Ectodermal cell (in vitro differentiated cells): ENCODE data around the gene CYP27A1.
"Not testable (repeated sequence)": the region's sequence is repeated elsewhere in the genome, so short reads cannot be mapped to it uniquely, and the experiment has no call there.

Experiments
- H3K27ac ChIP-seq: 2 replicates; pipeline ENCODE4 v1.7.0; 2013; ENCODE audit warnings: mild to moderate bottlenecking, low read depth, low read length; ENCODE audit not compliant: insufficient read depth, poor library complexity, severe bottlenecking
- H3K27me3 ChIP-seq: 2 replicates; pipeline ENCODE4 v1.7.0; 2013; ENCODE audit warnings: mild to moderate bottlenecking, low read length; ENCODE audit not compliant: insufficient read depth, control insufficient read depth, poor library complexity, severe bottlenecking
- H3K36me3 ChIP-seq: one replicate; pipeline ENCODE4 v1.7.0; 2013; ENCODE audit warnings: low read length; ENCODE audit not compliant: control insufficient read depth, insufficient read depth
- H3K4me1 ChIP-seq: one replicate; pipeline ENCODE4 v1.7.0; 2013; ENCODE audit warnings: low read length; ENCODE audit not compliant: control insufficient read depth, insufficient read depth
- H3K4me3 ChIP-seq: 2 replicates; pipeline ENCODE4 v1.7.0; 2013; ENCODE audit warnings: low read depth, low read length, control low read depth; ENCODE audit not compliant: insufficient read depth
- H3K9me3 ChIP-seq: 2 replicates; pipeline ENCODE4 v1.7.0; 2013; ENCODE audit warnings: mild to moderate bottlenecking, low read length, moderate library complexity; ENCODE audit not compliant: control insufficient read depth
- WGBS, 2 experiments: methylation state at CpG; one replicate each; pipeline ENCODE4 v1.1.7; 2013; ENCODE audit warnings: missing lambda C conversion rate in 2 of 2; 5-methylcytosine and 5-hydroxymethylcytosine counted together

The CYP27A1 gene

DNA sequence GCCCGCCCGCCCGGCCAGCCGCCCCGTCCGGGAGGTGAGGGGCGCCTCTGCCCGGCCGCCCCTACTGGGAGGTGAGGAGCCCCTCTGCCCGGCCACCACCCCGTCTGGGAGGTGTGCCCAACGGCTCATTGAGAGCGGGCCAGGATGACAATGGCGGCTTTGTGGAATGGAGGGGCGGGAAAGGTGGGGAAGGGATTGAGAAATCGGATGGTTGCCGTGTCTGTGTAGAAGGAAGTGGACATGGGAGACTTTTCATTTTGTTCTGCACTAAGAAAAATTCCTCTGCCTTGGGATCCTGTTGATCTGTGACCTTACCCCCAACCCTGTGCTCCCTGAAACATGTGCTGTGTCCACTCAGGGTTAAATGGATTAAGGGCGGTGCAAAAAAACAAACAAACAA lies 65.0 kb downstream of the CYP27A1 start:
- not testable (repeated sequence) for H3K27ac ChIP-seq, H3K9me3 ChIP-seq, H3K36me3 ChIP-seq, H3K4me3 ChIP-seq, H3K4me1 ChIP-seq
- 93% methylated on average over 17 of the region's 18 CpGs for WGBS, 2 experiments
- H3K27me3 ChIP-seq, result peaks cover 11% of the 10 kb centered on the region

DNA sequence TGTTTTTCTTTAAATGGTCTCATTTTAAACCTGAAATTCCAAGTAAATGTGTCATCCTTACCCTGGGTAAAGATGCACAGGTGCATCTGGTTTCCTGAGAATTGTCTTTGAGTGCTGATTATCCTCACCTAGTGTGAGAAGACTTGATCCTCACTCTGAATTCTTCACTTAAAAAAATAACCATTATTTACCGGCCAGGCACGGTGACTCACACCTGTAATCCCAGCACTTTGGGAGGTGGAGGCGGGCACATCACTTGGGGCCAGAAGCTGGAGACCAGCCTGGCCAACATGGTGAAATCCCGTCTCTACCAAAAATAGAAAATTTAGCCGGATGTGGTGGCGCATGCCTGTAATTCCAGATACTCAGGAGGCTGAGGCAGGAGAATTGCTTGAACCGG lies 67.8 kb downstream of the CYP27A1 start:
- Histone ChIP-seq H3K4me1 (peaks cover 6% of the 10 kb centered on the region), H3K4me3 (no peak overlapping the region), H3K9me3 (no peaks in the 10 kb centered on the region), H3K36me3 (no peaks in the 10 kb centered on the region), H3K27me3 (peaks cover 29% of the 10 kb centered on the region), H3K27ac (no peak overlapping the region)
- 70 to 79% methylated on average over 7 of the region's 7 CpGs for WGBS, 2 experiments

DNA sequence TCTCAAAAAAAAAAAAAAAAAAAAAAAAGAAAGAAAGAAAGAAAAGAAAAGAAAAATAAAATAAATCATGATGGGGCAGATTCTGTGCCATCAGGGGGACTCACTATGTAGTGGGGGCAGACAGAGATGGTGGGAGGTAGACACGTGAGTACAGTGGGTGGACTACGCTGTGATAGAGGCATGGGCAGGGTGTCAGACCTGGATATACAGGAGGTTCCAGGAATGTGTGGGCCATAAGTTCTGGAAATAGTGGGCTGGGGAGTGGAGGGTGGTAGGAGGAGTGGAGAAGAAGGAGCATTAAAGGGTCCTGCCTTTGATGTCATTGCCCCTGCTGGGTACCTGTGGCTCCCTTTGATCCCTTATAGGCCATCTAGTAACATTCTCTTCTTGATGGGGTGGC lies 68.8 kb downstream of the CYP27A1 start:
- H3K27me3 ChIP-seq, result peaks cover 40% of the 10 kb centered on the region
- H3K36me3 ChIP-seq, result no peaks in the 10 kb centered on the region
- no peak overlapping the region for H3K4me3 ChIP-seq
- WGBS, 2 experiments, result 87 to 90% methylated on average over 2 of the region's 2 CpGs
- H3K9me3 ChIP-seq, result no peaks in the 10 kb centered on the region
- H3K27ac ChIP-seq, result no peak overlapping the region
- H3K4me1 ChIP-seq, result peaks cover 13% of the 10 kb centered on the region

GRCh38 chr2:218851286-218851685 lies 69.3 kb downstream of the CYP27A1 start:
- no peak overlapping the region for H3K27ac ChIP-seq
- H3K4me1 ChIP-seq, result peaks cover 13% of the 10 kb centered on the region
- WGBS, 2 experiments, result 72 to 75% methylated on average over 3 of the region's 3 CpGs
- no peaks in the 10 kb centered on the region for H3K9me3 ChIP-seq
- no peaks in the 10 kb centered on the region for H3K36me3 ChIP-seq
- peaks cover 45% of the 10 kb centered on the region for H3K27me3 ChIP-seq
- H3K4me3 ChIP-seq, result no peak overlapping the region

DNA sequence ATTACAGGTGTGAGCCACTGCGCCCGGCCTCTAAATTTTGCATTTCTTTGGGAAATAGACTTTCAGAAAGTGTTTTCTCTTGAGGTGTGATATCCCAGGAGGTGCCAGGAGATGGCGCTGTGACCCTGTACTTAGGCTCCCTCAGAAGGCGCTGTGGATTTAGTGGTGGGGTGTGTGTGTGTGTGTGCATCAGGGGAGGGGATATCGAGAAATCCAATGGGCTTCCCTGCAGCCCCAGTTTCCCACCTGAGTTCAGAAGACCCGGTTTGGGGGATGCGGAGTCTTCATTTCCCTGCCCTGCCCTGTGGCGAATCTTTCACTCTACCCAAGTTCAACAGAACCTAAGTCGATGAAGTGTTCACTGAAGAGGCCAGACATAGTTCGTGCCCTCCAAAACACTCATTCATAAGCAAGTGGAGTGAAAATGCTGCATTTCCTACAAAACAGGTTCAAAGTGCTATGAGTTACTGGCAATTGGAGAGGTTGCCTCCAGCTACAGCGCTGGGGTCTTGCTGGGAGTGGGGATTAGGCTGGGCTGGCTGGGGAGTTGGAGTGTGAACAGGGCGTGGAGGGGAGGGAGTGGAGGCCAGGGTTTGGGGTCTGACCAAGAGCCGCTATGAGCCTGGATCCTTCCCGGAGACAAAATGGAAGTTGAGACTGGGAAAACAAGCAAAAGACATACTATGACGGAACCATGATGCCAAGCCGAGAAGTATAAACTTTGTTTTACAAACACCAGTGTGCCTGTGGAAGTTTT lies 71.1 kb downstream of the CYP27A1 start:
- Histone ChIP-seq H3K36me3 (no peaks in the 10 kb centered on the region), H3K27ac (no peak overlapping the region), H3K4me3 (no peak overlapping the region), H3K4me1 (peaks cover 21% of the 10 kb centered on the region), H3K27me3 (peaks cover 63% of the 10 kb centered on the region), H3K9me3 (no peaks in the 10 kb centered on the region)
- 46 to 49% methylated on average over 16 of the region's 16 CpGs for WGBS, 2 experiments

DNA sequence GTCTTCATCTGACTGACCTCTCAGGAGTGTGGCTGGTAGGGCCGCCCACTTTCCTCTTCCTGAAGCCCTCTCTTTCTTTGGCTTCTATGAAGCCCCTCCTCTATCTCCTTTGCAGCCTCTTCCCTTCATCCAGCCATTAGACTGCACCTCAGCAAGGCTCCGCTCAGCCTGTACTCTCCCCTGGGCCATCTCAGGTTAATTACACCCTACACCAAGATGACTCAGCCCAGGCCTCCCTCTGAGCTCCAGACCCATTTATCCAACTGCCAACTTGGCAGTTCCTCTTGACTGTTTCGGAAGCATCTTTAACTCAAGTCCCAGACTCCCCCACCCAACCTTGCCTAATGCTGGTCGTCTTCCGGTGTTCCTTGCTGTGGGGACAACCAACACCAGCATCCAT lies 71.8 kb downstream of the CYP27A1 start:
- Histone ChIP-seq H3K27me3 (peaks cover 66% of the 10 kb centered on the region), H3K4me3 (no peak overlapping the region), H3K4me1 (peaks cover 26% of the 10 kb centered on the region), H3K27ac (no peak overlapping the region), H3K36me3 (no peaks in the 10 kb centered on the region), H3K9me3 (no peaks in the 10 kb centered on the region)
- WGBS, 2 experiments, result 63 to 68% methylated on average over 5 of the region's 5 CpGs

GRCh38 chr2:218854860-218855259 lies 72.9 kb downstream of the CYP27A1 start:
- peaks cover 77% of the 10 kb centered on the region for H3K27me3 ChIP-seq
- H3K36me3 ChIP-seq, result no peaks in the 10 kb centered on the region
- 55 to 65% methylated on average over 4 of the region's 5 CpGs for WGBS, 2 experiments
- H3K4me1 ChIP-seq, result peaks cover 29% of the 10 kb centered on the region
- H3K9me3 ChIP-seq, result no peaks in the 10 kb centered on the region
- no peak overlapping the region for H3K4me3 ChIP-seq
- H3K27ac ChIP-seq, result no peak overlapping the region

DNA sequence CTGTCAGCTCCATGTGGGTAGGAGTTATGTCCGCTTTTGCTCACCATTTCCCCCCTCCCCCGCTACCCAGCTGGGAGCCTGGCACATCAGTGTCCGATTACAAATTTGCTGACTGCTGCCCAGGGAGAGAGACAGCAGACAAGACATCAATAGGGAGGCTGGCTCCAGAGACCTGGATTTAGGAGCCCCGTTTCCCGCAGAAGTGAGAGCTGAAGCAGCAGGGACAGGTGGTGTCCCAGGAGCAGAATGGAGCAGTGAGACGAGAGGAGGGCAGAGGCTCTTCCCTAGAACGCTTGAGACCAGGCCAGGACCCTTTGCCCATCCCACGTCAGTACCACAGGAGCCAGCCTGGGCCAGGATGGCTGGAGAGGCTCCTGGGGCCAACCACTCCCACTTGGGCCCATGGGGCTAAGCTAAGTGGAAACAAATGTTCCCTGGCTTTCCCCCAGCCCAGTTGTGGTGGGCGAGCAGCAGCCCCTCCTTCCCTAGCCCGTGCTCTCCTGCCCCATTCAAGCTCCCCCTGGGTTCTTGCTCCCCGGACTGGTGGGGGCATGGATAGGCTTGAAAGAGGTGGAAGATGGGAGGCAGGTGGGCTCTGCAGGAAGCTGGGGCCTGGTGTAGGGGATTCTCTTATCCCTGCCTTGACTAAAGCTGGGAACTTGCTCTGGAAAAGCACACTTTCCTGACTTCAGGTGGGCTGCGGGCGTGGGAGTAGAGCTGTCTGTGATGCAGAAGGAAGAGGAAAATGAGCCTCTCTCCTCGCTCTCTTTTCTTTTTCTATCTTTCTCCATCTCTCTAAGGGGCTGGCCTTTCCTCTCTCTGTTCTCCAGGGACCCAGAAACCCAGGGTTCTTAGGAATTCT lies 73.6 kb downstream of the CYP27A1 start:
- Histone ChIP-seq H3K27me3 (peaks cover 84% of the 10 kb centered on the region), H3K27ac (no peak overlapping the region), H3K9me3 (no peaks in the 10 kb centered on the region), H3K4me3 (no peak overlapping the region), H3K4me1 (peaks cover 34% of the 10 kb centered on the region), H3K36me3 (no peaks in the 10 kb centered on the region)
- WGBS, 2 experiments, result 52 to 62% methylated on average over 13 to 14 of the region's 14 CpGs

DNA sequence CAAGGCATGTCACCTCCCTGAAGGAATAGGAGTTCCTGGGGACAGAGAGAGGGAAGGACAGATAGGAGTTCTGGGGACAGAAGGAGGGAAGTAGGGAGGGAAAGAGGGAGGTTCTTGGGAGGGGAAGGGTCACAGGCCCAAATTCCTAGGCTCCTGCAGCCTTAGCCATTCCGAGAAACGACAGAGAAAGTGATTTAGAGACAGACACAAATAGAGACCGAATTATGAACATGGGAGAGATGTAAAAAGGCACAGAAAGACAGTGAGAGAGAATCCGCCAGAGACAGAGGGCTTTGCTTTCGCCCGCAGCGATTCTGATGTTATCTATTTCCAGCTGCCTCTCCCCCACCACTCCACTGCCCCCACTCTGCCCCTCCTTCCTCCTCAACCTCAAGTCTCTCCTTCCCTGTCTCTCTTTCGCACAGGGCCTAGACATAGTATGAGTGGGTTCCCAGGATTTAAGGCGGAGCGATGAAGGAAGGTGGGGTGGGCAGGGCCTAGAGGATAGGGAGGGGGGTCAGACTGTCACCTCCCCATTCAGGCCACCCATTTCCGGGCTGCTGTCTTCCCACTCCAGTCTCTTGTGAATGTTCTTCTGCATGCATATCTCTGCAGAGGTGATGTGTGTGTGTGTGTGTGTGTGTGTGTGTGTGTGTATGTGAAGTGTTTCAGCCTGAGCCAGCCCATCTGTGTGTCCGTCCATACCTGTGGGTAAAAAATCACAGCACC lies 74.4 kb downstream of the CYP27A1 start:
- no peak overlapping the region for H3K4me3 ChIP-seq
- no peak overlapping the region for H3K27ac ChIP-seq
- no peaks in the 10 kb centered on the region for H3K9me3 ChIP-seq
- peaks cover 86% of the 10 kb centered on the region for H3K27me3 ChIP-seq
- 49 to 50% methylated on average over 12 of the region's 12 CpGs for WGBS, 2 experiments
- H3K4me1 ChIP-seq, result peaks cover 34% of the 10 kb centered on the region
- no peaks in the 10 kb centered on the region for H3K36me3 ChIP-seq

DNA sequence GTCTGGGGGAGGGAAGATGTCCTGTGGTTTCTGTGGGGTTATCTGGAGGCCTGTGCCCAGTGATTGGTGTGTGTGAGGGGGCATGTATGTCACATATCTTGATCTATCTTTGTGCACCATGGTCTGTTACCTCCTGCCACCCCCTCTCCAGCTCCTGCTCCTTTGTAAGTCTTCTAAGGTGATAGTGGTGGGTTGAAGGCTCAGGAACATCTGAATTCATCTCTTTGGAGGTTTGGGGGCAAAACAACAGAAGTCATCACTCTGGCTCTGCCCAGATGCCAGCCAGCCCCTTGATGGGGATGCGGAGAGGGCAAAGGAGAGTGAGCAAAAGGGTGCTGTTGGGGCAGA lies 74.9 kb downstream of the CYP27A1 start:
- 77 to 96% methylated on average over 1 of the region's 1 CpG for WGBS, 2 experiments
- Histone ChIP-seq H3K4me1 (peaks cover 34% of the 10 kb centered on the region), H3K36me3 (no peaks in the 10 kb centered on the region), H3K27me3 (peaks cover 89% of the 10 kb centered on the region), H3K9me3 (no peaks in the 10 kb centered on the region), H3K4me3 (no peak overlapping the region), H3K27ac (no peak overlapping the region)
